DMS 273 (cell line): ENCODE data around the gene SLC4A1.
A peak's percentile ranks its signal among the peaks of the same experiment; 100 is the strongest.

Experiments used
- DNase-seq: peaks from one replicate; lab custom pipeline; 2025; ENCODE audit not compliant: unreplicated experiment; lab: John Stamatoyannopoulos, UW

The SLC4A1 gene

GRCh38 chr17:44221084-44221861 is 46.7 kb downstream of the SLC4A1 start:
- DNase-seq = peak; percentile 97

- peak; percentile 84 for DNase-seq
Observed at GRCh38 chr17:44220213-44221083, 47.5 kb downstream of the SLC4A1 start.

- peak; percentile 93 for DNase-seq
Observed at GRCh38 chr17:44219616-44220212, 48.2 kb downstream of the SLC4A1 start, which contains the start of gene UBTF. TSS of gene UBTF (minus strand) at chr17:44219675. CDS start at chr17:44218229, 1,446 bp downstream.

- peak; percentile 93 for DNase-seq
Observed at GRCh38 chr17:44219108-44219615, 48.8 kb downstream of the SLC4A1 start.

- DNase-seq = peak; percentile 97
Observed at GRCh38 chr17:44218344-44219107, 49.4 kb downstream of the SLC4A1 start.

GRCh38 chr17:44217738-44218343 is 50.1 kb downstream of the SLC4A1 start:
- DNase-seq = peak; percentile 61

- DNase-seq = no peak
Observed at GRCh38 chr17:44216694-44217093, 51.2 kb downstream of the SLC4A1 start.

- DNase-seq = no peak
Observed at GRCh38 chr17:44216173-44216572, 51.8 kb downstream of the SLC4A1 start.

GRCh38 chr17:44214896-44215295 is 53.0 kb downstream of the SLC4A1 start:
- DNase-seq = no peak

GRCh38 chr17:44214230-44214494 is 53.8 kb downstream of the SLC4A1 start:
- DNase-seq = no peak

GRCh38 chr17:44213403-44214229 is 54.3 kb downstream of the SLC4A1 start:
- DNase-seq = peak; percentile 79

- DNase-seq = no peak
Observed at GRCh38 chr17:44212507-44213402, 55.2 kb downstream of the SLC4A1 start.

GRCh38 chr17:44211281-44212265 is 56.4 kb downstream of the SLC4A1 start:
- no peak for DNase-seq

- DNase-seq = peak; percentile 97
Observed at GRCh38 chr17:44210342-44211192, 57.4 kb downstream of the SLC4A1 start.

- no peak for DNase-seq
Observed at GRCh38 chr17:44209786-44210341, 58.1 kb downstream of the SLC4A1 start.

- DNase-seq = no peak
Observed at GRCh38 chr17:44207743-44208142, 60.2 kb downstream of the SLC4A1 start.
